RCC 7860 (cell line): ENCODE data around the gene NBEA.

Experiments used
- DNase-seq: peaks from one replicate; pipeline ENCODE4 v3.0.0-alpha.2; 2015; ENCODE audit warnings: low spot score
- FAIRE-seq: peaks from 2 replicates; lab custom pipeline; 2012; peaks lifted over from hg19 to GRCh38; lab: Jason Lieb, UNC

Gene NBEA

GRCh38 chr13:35471706-35472322 is 529.7 kb downstream of the NBEA start:
- FAIRE-seq (no peak), DNase-seq (no peak)

GRCh38 chr13:35472323-35472881 is 530.3 kb downstream of the NBEA start:
- DNase-seq, result no peak
- FAIRE-seq, result no peak

GRCh38 chr13:35473206-35473775 is 531.2 kb downstream of the NBEA start:
- DNase-seq (no peak), FAIRE-seq (no peak)

GRCh38 chr13:35473802-35474201 is 531.7 kb downstream of the NBEA start:
- DNase-seq, result no peak
- no peak for FAIRE-seq

GRCh38 chr13:35474496-35475211 is 532.6 kb downstream of the NBEA start:
- FAIRE-seq (no peak), DNase-seq (no peak)

- DNase-seq (no peak), FAIRE-seq (no peak)
Observed at GRCh38 chr13:35475212-35475959, 533.3 kb downstream of the NBEA start.

GRCh38 chr13:35475960-35476943 is 534.2 kb downstream of the NBEA start, which contains the start of gene MAB21L1:
Gene MAB21L1 (minus strand): TSS chr13:35476689. CDS start chr13:35476138, 551 bp downstream.
- FAIRE-seq (no peak), DNase-seq (no peak)

GRCh38 chr13:35477386-35477946 is 535.4 kb downstream of the NBEA start:
- FAIRE-seq (no peak), DNase-seq (no peak)

GRCh38 chr13:35478271-35479037 is 536.4 kb downstream of the NBEA start:
- DNase-seq (no peak), FAIRE-seq (no peak)

GRCh38 chr13:35479038-35479492 is 537.0 kb downstream of the NBEA start:
- FAIRE-seq (no peak), DNase-seq (no peak)

- DNase-seq (no peak), FAIRE-seq (no peak)
Observed at GRCh38 chr13:35479706-35480105, 537.6 kb downstream of the NBEA start.

GRCh38 chr13:35480346-35480745 is 538.3 kb downstream of the NBEA start:
- DNase-seq (no peak), FAIRE-seq (no peak)

- no peak for FAIRE-seq
- no peak for DNase-seq
Observed at GRCh38 chr13:35481777-35482176, 539.7 kb downstream of the NBEA start.

- no peak for FAIRE-seq
- no peak for DNase-seq
Observed at GRCh38 chr13:35482527-35482926, 540.5 kb downstream of the NBEA start.

GRCh38 chr13:35483761-35484160 is 541.7 kb downstream of the NBEA start:
- DNase-seq (no peak), FAIRE-seq (no peak)

GRCh38 chr13:35484384-35484783 is 542.3 kb downstream of the NBEA start:
- DNase-seq, result no peak
- FAIRE-seq, result no peak

GRCh38 chr13:35485424-35485823 is 543.4 kb downstream of the NBEA start:
- DNase-seq (no peak), FAIRE-seq (no peak)

GRCh38 chr13:35489050-35489449 is 547.0 kb downstream of the NBEA start:
- FAIRE-seq, result no peak
- no peak for DNase-seq

GRCh38 chr13:35496006-35496405 is 553.9 kb downstream of the NBEA start:
- no peak for FAIRE-seq

More at GRCh38 chr13:35496006-35496405, 553.9 kb downstream of the NBEA start:
- DNase-seq, result no peak
